Measurements from ENCODE around the gene GAS2.
A peak's percentile ranks its signal among the peaks of the same experiment; 100 is the strongest.

GAS2 gene

DNA sequence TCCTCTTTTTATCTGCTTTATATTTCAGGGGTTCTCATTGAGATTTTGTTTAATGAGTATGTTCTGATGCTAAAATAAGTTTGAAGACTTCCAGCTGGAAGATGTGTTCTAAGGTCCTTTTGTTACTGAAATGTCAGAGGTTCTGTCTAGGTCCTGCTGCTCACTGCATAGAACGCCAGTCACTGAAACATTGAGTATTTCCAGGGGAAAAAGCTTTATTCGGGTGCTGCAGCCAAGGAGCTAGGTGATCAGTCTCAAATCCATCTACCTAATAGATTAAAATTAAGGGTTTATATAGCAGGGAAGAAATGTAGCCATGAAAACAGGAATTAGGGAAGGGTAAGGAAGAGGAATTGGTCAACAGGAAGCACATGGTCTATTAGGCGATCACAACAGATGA is 143.5 kb downstream of the GAS2 start:
- Histone ChIP-seq H3K4me3 (ENCODE audit: low read length) (no peak overlapping the region), H3K27ac (ENCODE audit: low read depth, low read length) (no peak overlapping the region), H3K9ac (ENCODE audit: low read length) (no peak overlapping the region), H3K36me3 (ENCODE audit: control insufficient read depth, insufficient read depth, low read length) (no peaks in the 10 kb centered on the region), H3K27me3 (ENCODE audit: control insufficient read depth, insufficient read depth, low read length) (no peaks in the 10 kb centered on the region), H3K4me1 (ENCODE audit: control insufficient read depth, insufficient read depth, low read length) (no peaks in the 10 kb centered on the region)

DNA sequence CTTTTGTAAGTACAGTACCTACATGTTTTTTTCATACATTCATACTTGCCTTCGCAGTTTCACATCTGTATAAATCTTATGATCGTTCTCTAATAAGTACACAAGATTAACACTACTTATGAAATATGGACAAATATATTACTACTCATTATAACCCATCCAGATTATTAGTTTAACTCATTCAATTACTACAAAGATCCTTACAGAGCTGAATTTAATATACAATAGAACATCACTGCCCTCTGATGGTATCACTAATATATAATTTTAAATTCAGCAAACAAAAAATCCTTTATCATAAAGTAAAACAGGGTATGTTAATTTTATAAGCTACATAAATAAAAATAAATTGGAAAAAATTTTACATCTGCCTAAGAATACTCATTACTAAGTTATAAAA is 155.8 kb downstream of the GAS2 start:
- H3K27ac ChIP-seq (ENCODE audit: low read depth, low read length): no peak overlapping the region

DNA sequence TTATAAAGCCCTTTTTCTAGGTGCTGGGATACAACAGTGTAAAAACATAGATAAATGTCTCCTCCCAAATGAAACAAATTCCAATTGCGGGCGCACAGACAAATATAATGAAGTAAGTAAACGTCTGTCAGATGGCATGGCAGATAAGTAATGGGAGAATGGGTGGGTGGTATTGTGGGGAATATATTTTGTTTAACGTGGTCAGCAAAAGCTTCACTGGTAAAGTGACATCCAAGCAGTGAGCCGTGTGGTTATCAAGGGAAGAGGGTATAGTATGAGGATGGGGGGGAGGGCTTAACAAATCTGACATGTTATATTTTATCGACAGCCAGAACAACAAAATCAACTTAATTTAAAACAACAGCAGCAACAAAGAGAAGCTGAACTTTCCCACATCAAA is 162.0 kb downstream of the GAS2 start:
- no peak overlapping the region for H3K27ac ChIP-seq (ENCODE audit: low read depth, low read length)
- H3K4me3 ChIP-seq (ENCODE audit: low read length): no peak overlapping the region
- no peaks in the 10 kb centered on the region for H3K4me1 ChIP-seq (ENCODE audit: control insufficient read depth, insufficient read depth, low read length)
- H3K27me3 ChIP-seq (ENCODE audit: control insufficient read depth, insufficient read depth, low read length): no peaks in the 10 kb centered on the region
- no peak overlapping the region for H3K9ac ChIP-seq (ENCODE audit: low read length)
- no peaks in the 10 kb centered on the region for H3K36me3 ChIP-seq (ENCODE audit: control insufficient read depth, insufficient read depth, low read length)

More for the DNA sequence above, 155.8 kb downstream of the GAS2 start:
- no peaks in the 10 kb centered on the region for H3K4me1 ChIP-seq (ENCODE audit: control insufficient read depth, insufficient read depth, low read length)
- H3K9ac ChIP-seq (ENCODE audit: low read length): no peak overlapping the region
- no peaks in the 10 kb centered on the region for H3K27me3 ChIP-seq (ENCODE audit: control insufficient read depth, insufficient read depth, low read length)
- no peak overlapping the region for H3K4me3 ChIP-seq (ENCODE audit: low read length)
- no peaks in the 10 kb centered on the region for H3K36me3 ChIP-seq (ENCODE audit: control insufficient read depth, insufficient read depth, low read length)

DNA sequence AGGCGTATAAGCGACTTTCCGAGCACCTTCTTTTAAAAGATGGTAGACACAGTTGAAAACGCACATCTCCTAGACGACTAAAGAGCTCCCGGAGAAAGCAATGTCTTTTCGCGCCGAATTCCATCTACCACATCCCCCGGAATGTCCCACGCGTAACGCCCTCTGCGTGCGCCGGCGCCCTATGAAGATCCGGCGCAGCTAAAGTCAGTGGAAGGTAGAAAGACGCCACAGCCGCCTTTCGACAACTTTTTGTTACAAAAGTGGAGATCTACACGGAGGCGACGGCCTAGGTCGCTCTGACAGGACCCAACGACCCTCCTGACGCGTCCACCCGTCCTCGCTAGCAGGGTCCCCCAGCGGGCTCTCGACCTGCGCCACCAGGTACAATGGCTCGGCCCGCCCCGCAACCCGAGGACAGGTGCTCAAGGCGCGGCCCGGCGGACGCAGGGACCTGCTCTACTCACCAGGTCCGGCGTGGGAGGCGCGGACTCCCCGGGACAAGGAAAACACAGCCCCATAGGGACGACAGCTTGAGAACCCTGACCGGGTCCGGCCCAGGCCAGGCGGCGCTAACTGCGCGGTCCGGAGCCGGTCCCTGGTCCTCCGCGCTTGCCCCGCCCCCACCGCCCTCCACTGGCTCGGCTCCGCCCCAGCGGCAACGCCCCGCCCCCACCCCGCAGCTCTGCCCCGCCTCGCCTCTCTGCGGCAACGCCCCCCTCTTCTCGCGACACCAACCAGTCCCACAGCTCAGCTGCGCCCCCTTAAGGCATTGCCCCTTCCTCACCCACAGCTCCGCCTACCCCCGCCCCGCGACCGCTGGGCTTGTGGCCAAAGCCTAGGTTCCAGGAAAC is 163.0 kb downstream of the GAS2 start, which contains the start of gene SVIP:
Gene SVIP (minus strand): TSS at position 571 of the 851 bp plus-strand sequence. CDS start 53 bp downstream, at position 518.
- Histone ChIP-seq H3K36me3 (ENCODE audit: control insufficient read depth, insufficient read depth, low read length) (no peaks in the 10 kb centered on the region), H3K9ac (ENCODE audit: low read length) (peak within 1 kb of the TSS; percentile 71), H3K4me3 (ENCODE audit: low read length) (peak within 1 kb of the TSS; percentile 92), H3K27me3 (ENCODE audit: control insufficient read depth, insufficient read depth, low read length) (no peaks in the 10 kb centered on the region), H3K27ac (ENCODE audit: low read depth, low read length) (peak within 1 kb of the TSS; percentile 63), H3K4me1 (ENCODE audit: control insufficient read depth, insufficient read depth, low read length) (no peaks in the 10 kb centered on the region)

DNA sequence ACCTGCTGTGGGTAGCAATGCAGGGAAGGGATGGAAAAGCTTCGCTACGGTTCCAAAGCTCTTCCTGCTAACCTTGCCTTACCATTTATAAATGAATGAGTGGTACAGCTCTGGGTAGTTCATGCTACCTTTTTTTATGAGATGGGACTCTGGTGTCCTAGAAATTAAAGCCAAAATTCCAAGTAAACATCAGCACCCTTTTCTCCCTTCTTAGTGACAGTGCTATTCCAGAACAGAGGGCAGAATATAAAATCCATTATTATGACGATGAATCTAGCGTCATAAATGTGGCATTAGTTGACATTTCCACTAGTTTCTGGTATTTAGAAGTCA is 163.6 kb downstream of the GAS2 start:
- H3K9ac ChIP-seq (ENCODE audit: low read length): no peak overlapping the region
- H3K4me3 ChIP-seq (ENCODE audit: low read length): peak overlapping the region; percentile 92
- no peak overlapping the region for H3K27ac ChIP-seq (ENCODE audit: low read depth, low read length)

DNA sequence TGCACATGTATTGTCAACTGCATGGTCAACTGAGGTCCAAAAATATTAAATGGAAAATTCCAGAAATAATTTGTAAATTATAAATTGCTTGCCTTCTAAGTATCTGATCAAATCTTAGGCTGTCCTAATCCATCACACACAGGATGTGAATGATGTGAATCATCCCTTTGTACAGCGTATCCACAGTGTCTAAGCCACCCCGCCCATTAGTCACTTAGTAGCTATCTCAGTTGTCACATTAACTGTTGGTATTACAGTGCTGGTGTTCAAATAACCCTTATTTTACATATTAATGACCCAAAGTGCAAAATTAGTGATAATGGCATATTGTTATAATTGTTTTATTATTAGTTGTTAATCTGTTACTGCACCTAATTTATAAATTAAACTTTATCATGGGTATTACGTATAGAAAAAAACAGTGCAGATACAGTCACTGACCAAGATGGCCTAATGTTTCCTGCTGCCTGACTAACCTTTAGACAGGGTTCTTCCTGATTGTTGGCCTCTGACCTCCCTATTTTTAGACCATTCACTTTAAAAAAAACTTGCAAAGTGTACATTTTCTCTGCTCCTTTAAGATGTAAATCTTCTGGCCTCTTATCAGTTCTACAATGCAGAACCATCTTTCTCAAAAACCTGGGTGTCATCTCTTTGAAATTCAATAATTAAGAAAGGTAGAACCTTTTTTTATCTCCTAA is 166.1 kb downstream of the GAS2 start:
- Histone ChIP-seq H3K4me3 (ENCODE audit: low read length) (no peak overlapping the region), H3K9ac (ENCODE audit: low read length) (no peak overlapping the region), H3K27me3 (ENCODE audit: control insufficient read depth, insufficient read depth, low read length) (no peaks in the 10 kb centered on the region)

More for the DNA sequence above, 163.6 kb downstream of the GAS2 start:
- H3K27me3 ChIP-seq (ENCODE audit: control insufficient read depth, insufficient read depth, low read length): no peaks in the 10 kb centered on the region
- H3K4me1 ChIP-seq (ENCODE audit: control insufficient read depth, insufficient read depth, low read length): no peaks in the 10 kb centered on the region
- H3K36me3 ChIP-seq (ENCODE audit: control insufficient read depth, insufficient read depth, low read length): no peaks in the 10 kb centered on the region

DNA sequence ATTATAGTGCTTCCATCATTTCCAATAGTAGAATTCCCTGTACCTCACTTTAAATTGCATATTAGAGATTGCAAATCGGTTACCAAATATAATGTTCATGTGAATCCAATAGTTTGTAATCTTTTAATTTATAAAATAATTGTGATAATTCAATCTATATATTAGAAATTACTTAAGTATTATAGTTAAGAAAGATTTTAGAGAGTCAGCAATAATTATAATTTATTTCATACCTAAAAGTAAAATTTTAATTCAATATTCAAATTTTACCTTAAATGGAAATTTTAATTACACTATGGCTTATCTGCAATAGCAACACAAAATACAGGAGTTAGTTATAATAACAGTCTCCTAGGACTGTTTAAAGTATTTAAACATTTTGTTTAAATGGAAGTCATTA is 180.3 kb downstream of the GAS2 start:
- Histone ChIP-seq H3K4me3 (ENCODE audit: low read length) (no peak overlapping the region), H3K27ac (ENCODE audit: low read depth, low read length) (no peak overlapping the region), H3K9ac (ENCODE audit: low read length) (no peak overlapping the region), H3K36me3 (ENCODE audit: control insufficient read depth, insufficient read depth, low read length) (no peaks in the 10 kb centered on the region), H3K27me3 (ENCODE audit: control insufficient read depth, insufficient read depth, low read length) (no peaks in the 10 kb centered on the region), H3K4me1 (ENCODE audit: control insufficient read depth, insufficient read depth, low read length) (no peaks in the 10 kb centered on the region)

More for the DNA sequence above, 166.1 kb downstream of the GAS2 start:
- Histone ChIP-seq H3K27ac (ENCODE audit: low read depth, low read length) (no peak overlapping the region), H3K36me3 (ENCODE audit: control insufficient read depth, insufficient read depth, low read length) (no peaks in the 10 kb centered on the region), H3K4me1 (ENCODE audit: control insufficient read depth, insufficient read depth, low read length) (no peaks in the 10 kb centered on the region)

DNA sequence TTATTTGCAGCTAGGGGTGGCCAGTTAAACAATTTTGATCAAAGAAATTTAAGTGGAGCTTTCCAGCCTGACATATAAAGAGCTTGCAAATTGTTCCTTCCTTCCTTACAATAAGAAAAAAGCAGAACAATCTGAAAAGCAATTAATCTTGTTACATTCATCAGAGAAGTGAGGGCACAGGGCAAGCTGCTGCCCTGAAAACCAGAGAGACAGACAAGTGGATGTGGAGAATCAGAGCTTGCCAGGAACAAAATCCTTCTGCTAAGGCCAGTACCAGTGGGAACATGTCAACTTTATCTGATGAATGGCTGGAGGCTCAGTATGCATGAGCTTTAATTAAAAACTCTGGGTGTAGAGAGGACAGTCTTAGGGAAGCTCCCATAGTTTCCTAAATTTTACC is 185.1 kb downstream of the GAS2 start:
- Histone ChIP-seq H3K27ac (ENCODE audit: low read depth, low read length) (no peak overlapping the region), H3K27me3 (ENCODE audit: control insufficient read depth, insufficient read depth, low read length) (no peaks in the 10 kb centered on the region), H3K4me3 (ENCODE audit: low read length) (no peak overlapping the region), H3K4me1 (ENCODE audit: control insufficient read depth, insufficient read depth, low read length) (no peaks in the 10 kb centered on the region), H3K9ac (ENCODE audit: low read length) (no peak overlapping the region), H3K36me3 (ENCODE audit: control insufficient read depth, insufficient read depth, low read length) (no peaks in the 10 kb centered on the region)

DNA sequence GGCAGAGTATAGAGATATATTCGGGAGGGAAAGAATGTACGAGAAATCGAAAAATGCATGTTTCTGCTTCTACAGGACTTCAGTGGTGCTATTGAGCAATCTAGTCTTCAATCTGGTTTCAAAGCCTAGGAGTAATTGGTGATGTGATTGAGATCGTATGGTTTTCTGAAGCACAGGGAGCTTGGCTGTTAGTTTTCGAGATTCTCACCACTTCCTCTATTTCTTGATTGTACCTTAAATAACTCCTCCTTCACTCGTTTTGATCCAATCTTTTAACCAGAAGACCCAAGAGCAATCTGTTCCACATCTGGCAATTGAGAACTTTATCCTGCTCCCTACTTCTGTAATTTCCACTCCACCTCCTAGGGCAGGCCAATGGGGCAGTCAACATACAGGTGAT is 193.3 kb downstream of the GAS2 start:
- Histone ChIP-seq H3K4me3 (ENCODE audit: low read length) (no peak overlapping the region), H3K9ac (ENCODE audit: low read length) (no peak overlapping the region), H3K36me3 (ENCODE audit: control insufficient read depth, insufficient read depth, low read length) (no peaks in the 10 kb centered on the region), H3K27me3 (ENCODE audit: control insufficient read depth, insufficient read depth, low read length) (no peaks in the 10 kb centered on the region), H3K27ac (ENCODE audit: low read depth, low read length) (no peak overlapping the region), H3K4me1 (ENCODE audit: control insufficient read depth, insufficient read depth, low read length) (no peaks in the 10 kb centered on the region)

DNA sequence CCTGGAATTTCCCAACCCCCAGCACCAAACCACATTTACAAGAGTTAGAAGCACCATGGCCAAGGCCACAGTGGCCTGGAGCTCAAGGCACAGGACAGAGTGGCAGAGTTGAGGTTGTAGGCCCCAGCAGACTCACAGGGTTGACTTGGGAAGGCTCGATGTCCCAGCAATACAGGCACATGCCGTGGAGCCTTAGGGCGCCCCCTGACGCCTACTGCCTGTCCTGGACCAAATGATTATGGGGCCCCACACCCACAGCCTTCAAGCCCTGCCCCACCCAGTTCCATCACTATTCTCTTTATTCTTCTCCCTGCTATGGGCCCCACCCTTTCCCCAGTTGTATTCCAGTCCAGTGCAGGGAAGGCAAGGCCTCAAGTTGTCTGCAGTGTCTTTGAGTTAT is 193.8 kb downstream of the GAS2 start, which contains the start of gene CCDC179:
Gene CCDC179 (minus strand): TSS at position 234 of the 400 bp plus-strand sequence. CDS start 53 bp downstream, at position 181.
- no peaks in the 10 kb centered on the region for H3K4me1 ChIP-seq (ENCODE audit: control insufficient read depth, insufficient read depth, low read length)

More for the DNA sequence above, 193.8 kb downstream of the GAS2 start, which contains the start of gene CCDC179:
- H3K27ac ChIP-seq (ENCODE audit: low read depth, low read length): no peak within 1 kb of the TSS
- no peaks in the 10 kb centered on the region for H3K36me3 ChIP-seq (ENCODE audit: control insufficient read depth, insufficient read depth, low read length)
- H3K4me3 ChIP-seq (ENCODE audit: low read length): no peak within 1 kb of the TSS
- no peaks in the 10 kb centered on the region for H3K27me3 ChIP-seq (ENCODE audit: control insufficient read depth, insufficient read depth, low read length)
- H3K9ac ChIP-seq (ENCODE audit: low read length): no peak within 1 kb of the TSS

Measured in rectal smooth muscle tissue (tissue), 1 donor.